ENCODE data around the gene MAB21L4.

MAB21L4 gene

GRCh38 chr2:240911641-240912265, 15.8 kb upstream of the MAB21L4 start:
- DNase-seq (ENCODE audit: low spot score), result no peak

GRCh38 chr2:240909216-240909974, 13.4 kb upstream of the MAB21L4 start:
- no peak for DNase-seq (ENCODE audit: low spot score)

GRCh38 chr2:240906911-240907590, 11.1 kb upstream of the MAB21L4 start:
- no peak for DNase-seq (ENCODE audit: low spot score)

GRCh38 chr2:240906141-240906910, 10.4 kb upstream of the MAB21L4 start, which contains the start of gene CROCC2:
CROCC2 (plus strand) TSS chr2:240906336; CDS start chr2:240906514, 178 bp downstream.
- no peak for DNase-seq (ENCODE audit: low spot score)

DNA sequence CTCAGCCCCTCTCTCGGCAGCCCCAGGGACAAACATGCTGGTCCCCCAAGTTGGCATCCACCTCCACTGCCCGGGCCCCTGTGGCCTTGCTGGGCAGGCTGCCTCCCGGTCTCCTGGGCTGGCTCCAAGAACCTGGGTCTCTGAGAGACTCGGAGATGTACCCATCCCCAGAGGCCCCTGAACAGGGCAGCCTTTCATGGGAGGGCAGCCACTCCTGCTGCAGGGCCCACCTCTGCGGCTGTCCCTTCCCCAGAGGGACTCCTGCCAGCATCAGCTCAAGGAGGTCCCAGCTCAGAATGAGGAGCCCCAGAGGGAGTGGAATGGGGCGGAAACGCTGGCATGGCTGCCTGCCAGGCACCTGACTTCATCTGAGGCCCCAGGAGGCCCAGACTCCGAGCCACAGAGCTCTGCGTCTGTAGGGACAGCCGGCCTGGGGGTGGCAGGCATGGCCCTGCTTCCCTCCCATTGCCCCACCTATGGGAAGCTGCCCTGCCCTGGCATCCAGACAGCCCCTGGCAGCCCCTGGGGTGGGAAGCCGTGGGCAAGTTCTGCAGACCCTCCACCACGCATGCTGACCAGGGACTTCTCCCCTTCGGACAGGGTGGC, 9.3 kb upstream of the MAB21L4 start:
- no peak for DNase-seq (ENCODE audit: low spot score)

- no peak for DNase-seq (ENCODE audit: low spot score)
These were observed 8.5 kb upstream of the MAB21L4 start for GRCh38 chr2:240904216-240905175.

- no peak for DNase-seq (ENCODE audit: low spot score)
These were observed 7.5 kb upstream of the MAB21L4 start for GRCh38 chr2:240903191-240904060.

GRCh38 chr2:240902615-240903041, 6.7 kb upstream of the MAB21L4 start:
- DNase-seq (ENCODE audit: low spot score), result no peak

- DNase-seq (ENCODE audit: low spot score), result no peak
These were observed 6.1 kb upstream of the MAB21L4 start for GRCh38 chr2:240901986-240902614.

DNA sequence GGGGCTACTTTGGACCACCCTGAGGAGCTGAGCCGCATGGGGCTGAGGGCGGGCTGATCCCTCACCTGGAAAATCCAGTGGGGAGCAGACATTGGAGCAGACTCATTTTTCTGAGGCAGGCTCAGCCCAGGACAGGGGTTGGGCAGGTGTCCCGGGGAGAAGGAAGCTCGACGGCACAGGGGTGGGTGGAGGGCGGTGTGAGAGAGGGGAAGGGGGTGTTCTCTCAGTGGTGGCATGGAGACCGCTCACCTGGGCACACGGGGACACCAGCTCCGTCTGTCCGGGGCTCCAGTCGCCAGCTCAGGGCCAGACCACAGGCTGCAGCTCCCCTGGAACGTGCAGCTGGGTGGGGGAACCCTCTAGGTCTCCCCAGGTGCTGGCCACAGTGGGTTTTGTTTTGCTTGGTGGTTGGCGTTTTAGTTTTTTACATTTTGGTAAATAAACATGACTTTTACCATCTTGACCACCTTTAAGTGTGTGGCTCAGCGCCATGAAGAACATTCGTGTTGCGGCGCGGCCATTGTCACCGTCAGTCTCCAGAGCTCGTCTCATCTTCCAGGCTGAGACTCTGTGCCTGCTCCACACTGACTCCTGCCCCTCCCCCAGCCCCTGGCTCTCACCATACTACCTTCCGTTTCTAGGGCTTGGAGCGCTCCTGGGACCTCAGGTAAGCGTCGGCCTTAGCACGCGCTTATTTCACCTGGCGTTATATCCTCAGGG, 4.3 kb upstream of the MAB21L4 start:
- DNase-seq (ENCODE audit: low spot score), result no peak

- no peak for DNase-seq (ENCODE audit: low spot score)
These were observed 3.5 kb upstream of the MAB21L4 start for GRCh38 chr2:240899468-240899865.

GRCh38 chr2:240898731-240899467, 2.9 kb upstream of the MAB21L4 start:
- no peak for DNase-seq (ENCODE audit: low spot score)

GRCh38 chr2:240898108-240898730, 2.3 kb upstream of the MAB21L4 start:
- no peak for DNase-seq (ENCODE audit: low spot score)

DNA sequence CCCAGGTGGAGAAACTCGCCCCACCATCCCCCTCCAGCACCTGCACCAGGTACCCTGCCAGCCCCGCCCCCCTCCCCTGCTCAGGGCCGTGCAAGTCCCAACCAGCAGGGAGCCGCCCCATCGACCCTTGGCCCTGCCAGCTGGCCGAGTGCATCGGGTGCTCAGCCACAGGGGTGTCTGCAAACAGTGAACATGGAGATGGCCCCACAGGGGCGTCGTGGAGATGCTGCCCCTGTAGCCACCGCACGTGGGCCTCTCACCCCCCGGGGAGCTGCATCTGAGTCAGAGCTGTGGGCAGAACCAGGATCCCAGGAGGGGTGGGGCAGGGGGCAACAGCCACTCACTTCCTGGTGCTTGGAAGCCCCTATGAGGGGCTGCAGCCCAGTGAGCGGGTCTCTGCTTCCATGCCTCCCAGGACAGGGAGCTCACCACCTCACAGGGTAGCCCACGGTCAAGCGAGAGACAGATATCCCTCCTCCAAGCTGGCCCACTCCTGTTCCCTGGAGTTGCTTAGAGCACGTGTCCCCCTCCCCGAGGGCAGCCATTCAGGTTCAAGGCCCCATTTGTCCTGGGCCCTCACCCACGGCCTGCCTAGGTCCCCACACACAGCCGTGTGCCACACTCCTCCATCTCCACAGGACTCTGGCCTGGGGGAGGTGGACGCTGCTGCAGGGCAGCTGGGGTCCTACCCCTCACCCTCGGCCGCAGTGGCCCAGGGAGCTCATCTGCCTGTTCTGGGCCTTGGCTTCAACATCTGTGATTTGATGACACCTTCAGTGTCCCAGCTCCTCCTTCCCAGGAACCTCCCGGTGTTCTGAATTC, 1.1 kb upstream of the MAB21L4 start:
- no peak for DNase-seq (ENCODE audit: low spot score)

- DNase-seq (ENCODE audit: low spot score), result no peak
These were observed 438 bp upstream of the MAB21L4 start for GRCh38 chr2:240896394-240896793.

- DNase-seq (ENCODE audit: low spot score), result no peak
These were observed 959 bp downstream of the MAB21L4 start for GRCh38 chr2:240894836-240895558.
